ENCODE data around the gene TXLNB. TPM values are rescaled to one million over a fixed set of nuclear protein-coding genes. Genes with fewer than 3 reads are reported as not detected.
"Not testable (repeated sequence)": the region's sequence is repeated elsewhere in the genome, so short reads cannot be mapped to it uniquely, and the experiment has no call there.

The TXLNB gene
- total and polyA plus RNA-seq, 2 of the 13 experiments (the other 11 are each of a cell fraction or from before 2014, with no cell fraction given) = not detected

- TF ChIP-seq ZMAT5 (CRISPR knock-in tag; IDR thresholded peaks at IDR 0.05; ENCODE audit: borderline replicate concordance, low read depth) = no peak
- no peak for TF ChIP-seq SIX1 (CRISPR knock-in tag; IDR thresholded peaks at IDR 0.05; ENCODE audit: borderline replicate concordance)
- no peak for TF ChIP-seq YEATS4 (CRISPR knock-in tag; IDR thresholded peaks at IDR 0.05; ENCODE audit: borderline replicate concordance)
- no peak for TF ChIP-seq ZNF749 (CRISPR knock-in tag; IDR thresholded peaks at IDR 0.05; ENCODE audit: borderline replicate concordance)
- TF ChIP-seq NCOA5 (CRISPR knock-in tag; IDR thresholded peaks at IDR 0.05) = no peak
- TF ChIP-seq MXD4 (CRISPR knock-in tag; IDR thresholded peaks at IDR 0.05) = no peak
- TF ChIP-seq ZNF24 (IDR thresholded peaks at IDR 0.05) = no peak
Measured at GRCh38 chr6:139235661-139236060, 56.1 kb downstream of the TXLNB start (continued).

- H3K4me1 ChIP-seq (ENCODE audit: insufficient read depth, low read length); CTCF ChIA-PET (ENCODE audit: low intra/inter-chr PET ratio, low total read pairs); H2AFZ ChIP-seq (ENCODE audit: low read length); BruUV-seq (replicated peaks); H4K20me1 ChIP-seq (ENCODE audit: insufficient read depth, low read length); ATAC-seq; H3K36me3 ChIP-seq (replicated peaks in 1 of 2; ENCODE audit: control insufficient read depth in 1 of 2, insufficient read depth in 2 of 2, low read length in 2 of 2); H3K4me2 ChIP-seq (ENCODE audit: low read depth, low read length); H3K27me3 ChIP-seq (ENCODE audit: control insufficient read depth in 1 of 2, insufficient read depth in 2 of 2, low read length in 2 of 2); H3K27ac ChIP-seq (ENCODE audit: extremely low read length, insufficient read depth, low read length); H3K9ac ChIP-seq (ENCODE audit: insufficient read depth, low read depth, low read length); H3K79me2 ChIP-seq (ENCODE audit: insufficient read depth, low read length); DNase-seq (ENCODE audit: low spot score); intact Hi-C loops (cut with micrococcal nuclease; ENCODE audit: unreplicated experiment); in situ Hi-C loops (cut with HindIII; ENCODE audit: extremely low pct_ligation_motif_present, low pct_unique_long_range_greater_than_20kb); FAIRE-seq; H3K4me3 ChIP-seq (replicated peaks in 1 of 3; ENCODE audit: insufficient read depth in 1 of 3, low read depth in 2 of 3, low read length in 3 of 3); POLR2A ChIA-PET: not testable (repeated sequence)
- peaks cover 11% of the 10 kb centered on the region for H3K9me3 ChIP-seq (ENCODE audit: low read length)
- 22% methylated on average over 2 of the region's 2 CpGs for WGBS (ENCODE audit: low lambda C conversion rate)
Measured at GRCh38 chr6:139234193-139234592, 57.6 kb downstream of the TXLNB start.

GRCh38 chr6:139231206-139231605, 60.6 kb downstream of the TXLNB start:
- in situ Hi-C loops (cut with HindIII; ENCODE audit: extremely low pct_ligation_motif_present, low pct_unique_long_range_greater_than_20kb) (no loop called here), intact Hi-C loops (cut with micrococcal nuclease; ENCODE audit: unreplicated experiment) (no loop called here)
- BruUV-seq (replicated peaks) = no TSS peak
- H3K9me3 ChIP-seq (ENCODE audit: low read length) = peaks cover 11% of the 10 kb centered on the region
- WGBS (ENCODE audit: low lambda C conversion rate) = 3% methylated on average over 2 of the region's 2 CpGs
- no peaks in the 10 kb centered on the region for H4K20me1 ChIP-seq (ENCODE audit: insufficient read depth, low read length)
- DNase-seq (ENCODE audit: low spot score) = no peak
- no peaks in the 10 kb centered on the region for H3K4me1 ChIP-seq (ENCODE audit: insufficient read depth, low read length)
- H3K4me2 ChIP-seq (ENCODE audit: low read depth, low read length) = no peak overlapping the region
- FAIRE-seq = no peak
- H3K9ac ChIP-seq (ENCODE audit: insufficient read depth, low read depth, low read length) = no peak overlapping the region
- CTCF ChIA-PET (ENCODE audit: low intra/inter-chr PET ratio, low total read pairs) = no interaction called here
- no peaks in the 10 kb centered on the region for H3K36me3 ChIP-seq (replicated peaks in 1 of 2; ENCODE audit: control insufficient read depth in 1 of 2, insufficient read depth in 2 of 2, low read length in 2 of 2)
- no peak overlapping the region for H3K4me3 ChIP-seq (replicated peaks in 1 of 3; ENCODE audit: insufficient read depth in 1 of 3, low read depth in 2 of 3, low read length in 3 of 3)
- no peak overlapping the region for H2AFZ ChIP-seq (ENCODE audit: low read length)
- H3K27ac ChIP-seq (ENCODE audit: extremely low read length, insufficient read depth, low read length) = no peak overlapping the region
- no peaks in the 10 kb centered on the region for H3K27me3 ChIP-seq (ENCODE audit: control insufficient read depth in 1 of 2, insufficient read depth in 2 of 2, low read length in 2 of 2)
- POLR2A ChIA-PET = no interaction called here
- ATAC-seq = no peak
- H3K79me2 ChIP-seq (ENCODE audit: insufficient read depth, low read length) = no peaks in the 10 kb centered on the region
- TF ChIP-seq MTA1 (CRISPR knock-in tag; IDR thresholded peaks at IDR 0.05; ENCODE audit: borderline replicate concordance) (no peak), GLI4 (CRISPR knock-in tag; IDR thresholded peaks at IDR 0.05; ENCODE audit: borderline replicate concordance) (no peak), ZSCAN5A (CRISPR knock-in tag; IDR thresholded peaks at IDR 0.05; ENCODE audit: borderline replicate concordance) (no peak), ZNF205 (CRISPR knock-in tag; IDR thresholded peaks at IDR 0.05) (no peak), JUNB (CRISPR knock-in tag; IDR thresholded peaks at IDR 0.05; ENCODE audit: borderline replicate concordance) (no peak), ZNF496 (CRISPR knock-in tag; IDR thresholded peaks at IDR 0.05; ENCODE audit: insufficient replicate concordance) (no peak), YEATS2 (CRISPR knock-in tag; IDR thresholded peaks at IDR 0.05; ENCODE audit: borderline replicate concordance) (no peak), IRF2 (CRISPR knock-in tag; IDR thresholded peaks at IDR 0.05) (no peak), ZNF292 (CRISPR knock-in tag; IDR thresholded peaks at IDR 0.05; ENCODE audit: borderline replicate concordance, low read depth) (no peak)

Measured in HepG2 (cell line).